Measurements from ENCODE around the gene POU2F3.

DNA sequence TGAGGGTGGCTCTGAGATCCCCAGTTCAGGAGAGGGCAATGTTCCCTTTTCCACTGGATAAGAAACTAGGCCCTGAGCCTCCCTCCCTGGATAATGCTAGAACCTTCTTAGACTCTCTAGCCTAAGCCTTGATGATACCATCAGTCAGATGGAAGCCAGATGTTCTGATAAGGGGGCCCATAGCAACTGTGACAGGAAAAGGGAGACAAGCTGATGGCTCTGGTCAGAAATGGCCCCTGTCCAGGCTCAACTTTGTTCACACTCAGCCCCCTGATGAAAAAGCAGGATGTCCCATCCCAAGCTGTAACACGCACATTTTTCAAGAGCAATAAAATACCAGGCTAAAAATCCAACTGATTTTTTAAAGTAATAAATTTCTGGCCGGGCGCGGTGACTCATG lies 36.3 kb upstream of the POU2F3 start:
- no peak for TF ChIP-seq TAF1 (IDR thresholded peaks at IDR 0.05; ENCODE audit: borderline replicate concordance, insufficient read depth, low read length)
- TF ChIP-seq POLR2AphosphoS5 (IDR thresholded peaks at IDR 0.05; ENCODE audit: low read depth, low read length): no peak
- no peak for TF ChIP-seq SIN3A (IDR thresholded peaks at IDR 0.05; ENCODE audit: borderline replicate concordance, insufficient read depth, low read length)
- TF ChIP-seq, protein P1, sequence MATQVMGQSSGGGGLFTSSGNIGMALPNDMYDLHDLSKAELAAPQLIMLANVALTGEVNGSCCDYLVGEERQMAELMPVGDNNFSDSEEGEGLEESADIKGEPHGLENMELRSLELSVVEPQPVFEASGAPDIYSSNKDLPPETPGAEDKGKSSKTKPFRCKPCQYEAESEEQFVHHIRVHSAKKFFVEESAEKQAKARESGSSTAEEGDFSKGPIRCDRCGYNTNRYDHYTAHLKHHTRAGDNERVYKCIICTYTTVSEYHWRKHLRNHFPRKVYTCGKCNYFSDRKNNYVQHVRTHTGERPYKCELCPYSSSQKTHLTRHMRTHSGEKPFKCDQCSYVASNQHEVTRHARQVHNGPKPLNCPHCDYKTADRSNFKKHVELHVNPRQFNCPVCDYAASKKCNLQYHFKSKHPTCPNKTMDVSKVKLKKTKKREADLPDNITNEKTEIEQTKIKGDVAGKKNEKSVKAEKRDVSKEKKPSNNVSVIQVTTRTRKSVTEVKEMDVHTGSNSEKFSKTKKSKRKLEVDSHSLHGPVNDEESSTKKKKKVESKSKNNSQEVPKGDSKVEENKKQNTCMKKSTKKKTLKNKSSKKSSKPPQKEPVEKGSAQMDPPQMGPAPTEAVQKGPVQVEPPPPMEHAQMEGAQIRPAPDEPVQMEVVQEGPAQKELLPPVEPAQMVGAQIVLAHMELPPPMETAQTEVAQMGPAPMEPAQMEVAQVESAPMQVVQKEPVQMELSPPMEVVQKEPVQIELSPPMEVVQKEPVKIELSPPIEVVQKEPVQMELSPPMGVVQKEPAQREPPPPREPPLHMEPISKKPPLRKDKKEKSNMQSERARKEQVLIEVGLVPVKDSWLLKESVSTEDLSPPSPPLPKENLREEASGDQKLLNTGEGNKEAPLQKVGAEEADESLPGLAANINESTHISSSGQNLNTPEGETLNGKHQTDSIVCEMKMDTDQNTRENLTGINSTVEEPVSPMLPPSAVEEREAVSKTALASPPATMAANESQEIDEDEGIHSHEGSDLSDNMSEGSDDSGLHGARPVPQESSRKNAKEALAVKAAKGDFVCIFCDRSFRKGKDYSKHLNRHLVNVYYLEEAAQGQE (IDR thresholded peaks at IDR 0.05; ENCODE audit: insufficient read depth in 1 of 2, low read depth in 2 of 2, low read length in 2 of 2): no peak
- TF ChIP-seq FOXP2 (optimal IDR thresholded peaks at IDR 0.05; ENCODE audit: borderline replicate concordance, extremely low read depth, extremely low read length, insufficient read depth): no peak
